OCI-LY1 (cell line): ENCODE results near the gene DLX1.
A peak's percentile ranks its signal among the peaks of the same experiment; 100 is the strongest.

Source experiments
- H2AFZ ChIP-seq: fragments of 200-600 bp; sonication (generic), shearing (Covaris generic); 2 replicates; pipeline ENCODE4 v1.6.0; 2014; ENCODE audit warnings: antibody characterized with exemption, mild to moderate bottlenecking, low read length
- H3F3A ChIP-seq: fragments of 200-600 bp; sonication (generic), shearing (Covaris generic); 2 replicates; pipeline ENCODE4 v1.6.0; 2014; ENCODE audit warnings: mild to moderate bottlenecking, antibody characterized with exemption, low read length, moderate library complexity; ENCODE audit not compliant: insufficient read depth
- H3K27ac ChIP-seq: fragments of 200-600 bp; sonication (generic); 2 replicates; pipeline ENCODE4 v1.5.1; 2014; ENCODE audit warnings: low read length, mixed run types, mild to moderate bottlenecking, low read depth; ENCODE audit not compliant: poor library complexity, severe bottlenecking
- H3K27me3 ChIP-seq: fragments of 200-600 bp; sonication (generic); 2 replicates; pipeline ENCODE4 v1.6.0; 2014; ENCODE audit warnings: antibody characterized with exemption, mild to moderate bottlenecking, low read length, moderate library complexity; ENCODE audit not compliant: insufficient read depth
- H3K36me3 ChIP-seq: fragments of 200-600 bp; sonication (generic); 2 replicates; pipeline ENCODE4 v1.6.1; 2014; ENCODE audit warnings: mild to moderate bottlenecking, antibody characterized with exemption, low read length, moderate library complexity, mixed read lengths; ENCODE audit not compliant: insufficient read depth
- H3K4me1 ChIP-seq: fragments of 200-600 bp; sonication (generic); 2 replicates; pipeline ENCODE4 v1.5.1; 2014; ENCODE audit warnings: mild to moderate bottlenecking, low read length, moderate library complexity; ENCODE audit not compliant: insufficient read depth, severe bottlenecking
- H3K4me2 ChIP-seq: fragments of 200-600 bp; sonication (generic), shearing (Covaris generic); 2 replicates; pipeline ENCODE4 v1.6.1; 2014; ENCODE audit warnings: low read length
- H3K4me3 ChIP-seq: fragments of 200-600 bp; sonication (generic); 2 replicates; pipeline ENCODE4 v1.5.1; 2014; ENCODE audit warnings: low read length, low read depth, mild to moderate bottlenecking, mixed read lengths; ENCODE audit not compliant: poor library complexity, severe bottlenecking
- H3K79me2 ChIP-seq: fragments of 200-600 bp; shearing (Covaris generic); 2 replicates; pipeline ENCODE4 v1.6.1; 2016; ENCODE audit warnings: mixed run types, low read length, mixed read lengths; ENCODE audit not compliant: insufficient read depth
- H3K9ac ChIP-seq: fragments of 200-600 bp; sonication (generic), shearing (Covaris generic); 2 replicates; pipeline ENCODE4 v1.6.1; 2014; ENCODE audit warnings: mild to moderate bottlenecking, low read length, mixed read lengths
- H3K9me2 ChIP-seq: fragments of 200-600 bp; sonication (generic), shearing (Covaris generic); 2 replicates; pipeline ENCODE4 v1.6.1; 2014; ENCODE audit warnings: low read depth, mild to moderate bottlenecking, low read length, mixed read lengths
- H3K9me3 ChIP-seq: fragments of 200-600 bp; shearing (Covaris generic); 2 replicates; pipeline ENCODE4 v1.6.1; 2014; ENCODE audit warnings: low read length, mixed read lengths
- H4K20me1 ChIP-seq: fragments of 200-600 bp; sonication (generic), shearing (Covaris generic); 2 replicates; pipeline ENCODE4 v1.6.0; 2016; ENCODE audit warnings: mild to moderate bottlenecking, low read length; ENCODE audit not compliant: insufficient read depth
- EZH2 ChIP-seq: fragments of 200-600 bp; sonication (generic), shearing (Covaris generic); IDR thresholded peaks from 2 replicates; pipeline ENCODE4 v1.8.0; 2017; ENCODE audit warnings: borderline replicate concordance, mixed run types, mild to moderate bottlenecking, antibody characterized with exemption, low read length, moderate library complexity, mixed read lengths
- TF ChIP-seq, protein P1 (sequence below): fragments of 200-600 bp; sonication (generic), shearing (Covaris generic); IDR thresholded peaks from 2 replicates; pipeline ENCODE4 v1.5.1; 2017; ENCODE audit warnings: mild to moderate bottlenecking, antibody characterized with exemption, low read length, moderate library complexity, mixed read lengths

The DLX1 gene

DNA sequence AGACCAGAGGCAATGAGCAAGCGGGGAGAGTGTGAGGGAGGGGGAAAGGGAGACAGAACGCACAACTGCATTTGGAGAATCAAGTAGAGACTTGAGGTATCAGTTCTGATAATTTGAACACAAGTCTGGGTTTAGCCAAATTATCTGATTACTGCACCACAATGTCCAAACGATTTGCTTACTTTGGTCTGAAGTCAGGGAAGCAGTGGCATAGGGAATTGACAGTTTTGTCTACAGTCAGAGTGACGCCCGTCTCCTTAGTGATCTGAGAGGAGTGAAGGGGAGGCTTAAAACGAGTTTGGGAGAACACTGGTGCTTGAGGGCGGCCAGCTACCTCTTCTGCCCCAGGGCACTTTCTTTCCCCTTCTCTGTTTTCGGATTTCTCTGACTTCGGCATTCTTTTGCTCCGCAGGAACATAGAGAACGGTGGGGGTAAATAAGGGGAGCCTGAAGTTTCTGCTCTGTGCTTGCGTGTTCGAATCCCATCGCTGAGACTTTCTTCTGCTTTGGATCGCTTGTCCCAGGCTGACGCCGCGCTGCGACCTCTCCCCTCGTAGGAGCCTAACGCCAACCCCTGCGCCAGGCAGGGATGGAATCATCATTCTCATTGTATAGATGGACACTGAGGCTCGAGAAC lies 20.3 kb downstream of the DLX1 start:
- no peaks in the 10 kb centered on the region for H3K79me2 ChIP-seq
- TF ChIP-seq, protein P1, sequence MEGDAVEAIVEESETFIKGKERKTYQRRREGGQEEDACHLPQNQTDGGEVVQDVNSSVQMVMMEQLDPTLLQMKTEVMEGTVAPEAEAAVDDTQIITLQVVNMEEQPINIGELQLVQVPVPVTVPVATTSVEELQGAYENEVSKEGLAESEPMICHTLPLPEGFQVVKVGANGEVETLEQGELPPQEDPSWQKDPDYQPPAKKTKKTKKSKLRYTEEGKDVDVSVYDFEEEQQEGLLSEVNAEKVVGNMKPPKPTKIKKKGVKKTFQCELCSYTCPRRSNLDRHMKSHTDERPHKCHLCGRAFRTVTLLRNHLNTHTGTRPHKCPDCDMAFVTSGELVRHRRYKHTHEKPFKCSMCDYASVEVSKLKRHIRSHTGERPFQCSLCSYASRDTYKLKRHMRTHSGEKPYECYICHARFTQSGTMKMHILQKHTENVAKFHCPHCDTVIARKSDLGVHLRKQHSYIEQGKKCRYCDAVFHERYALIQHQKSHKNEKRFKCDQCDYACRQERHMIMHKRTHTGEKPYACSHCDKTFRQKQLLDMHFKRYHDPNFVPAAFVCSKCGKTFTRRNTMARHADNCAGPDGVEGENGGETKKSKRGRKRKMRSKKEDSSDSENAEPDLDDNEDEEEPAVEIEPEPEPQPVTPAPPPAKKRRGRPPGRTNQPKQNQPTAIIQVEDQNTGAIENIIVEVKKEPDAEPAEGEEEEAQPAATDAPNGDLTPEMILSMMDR = no peak
- no peak for TF ChIP-seq EZH2

GRCh38 chr2:172106108-172106961 lies 21.0 kb downstream of the DLX1 start:
- TF ChIP-seq EZH2 = no peak
- TF ChIP-seq, protein P1 = peak; percentile 63
- Histone ChIP-seq H3K27ac (no peak overlapping the region), H3K36me3 (no peaks in the 10 kb centered on the region), H3F3A (0 out of 2 replicates have a peak, but pooled peaks cover 2% of the 10 kb centered on the region), H3K79me2 (no peaks in the 10 kb centered on the region), H3K9me3 (no peaks in the 10 kb centered on the region), H3K27me3 (no peaks in the 10 kb centered on the region), H3K4me1 (peaks cover 28% of the 10 kb centered on the region), H2AFZ (no peak overlapping the region), H3K9ac (no peak overlapping the region), H3K4me2 (peak overlapping the region; percentile 46; the same call in 1 of the 2 replicates), H3K9me2 (no peaks in the 10 kb centered on the region), H4K20me1 (no peaks in the 10 kb centered on the region), H3K4me3 (peak overlapping the region; percentile 29)

More for the DNA sequence above, 20.3 kb downstream of the DLX1 start:
- no peaks in the 10 kb centered on the region for H3K9me3 ChIP-seq
- H3K4me1 ChIP-seq = peaks cover 35% of the 10 kb centered on the region
- no peaks in the 10 kb centered on the region for H4K20me1 ChIP-seq
- no peak overlapping the region for H3K27ac ChIP-seq
- 0 out of 2 replicates have a peak, but pooled peaks cover 2% of the 10 kb centered on the region for H3F3A ChIP-seq
- no peak overlapping the region for H2AFZ ChIP-seq
- H3K9ac ChIP-seq = no peak overlapping the region
- H3K27me3 ChIP-seq = no peaks in the 10 kb centered on the region
- no peak overlapping the region for H3K4me2 ChIP-seq
- H3K36me3 ChIP-seq = no peaks in the 10 kb centered on the region
- H3K4me3 ChIP-seq = no peak overlapping the region
- H3K9me2 ChIP-seq = no peaks in the 10 kb centered on the region

GRCh38 chr2:172107690-172108586 lies 22.6 kb downstream of the DLX1 start:
- H3K4me2 ChIP-seq = no peak overlapping the region
- H3K27me3 ChIP-seq = no peaks in the 10 kb centered on the region
- H3K4me3 ChIP-seq = no peak overlapping the region
- H3K9me2 ChIP-seq = no peaks in the 10 kb centered on the region
- H2AFZ ChIP-seq = no peak overlapping the region
- peaks cover 17% of the 10 kb centered on the region for H3K4me1 ChIP-seq
- H3K36me3 ChIP-seq = no peaks in the 10 kb centered on the region
- H3K9me3 ChIP-seq = no peaks in the 10 kb centered on the region
- H3K27ac ChIP-seq = no peak overlapping the region
- no peaks in the 10 kb centered on the region for H4K20me1 ChIP-seq
- H3F3A ChIP-seq = 0 out of 2 replicates have a peak, but pooled peaks cover 2% of the 10 kb centered on the region
- H3K79me2 ChIP-seq = no peaks in the 10 kb centered on the region
- no peak overlapping the region for H3K9ac ChIP-seq
- TF ChIP-seq, protein P1 = no peak
- TF ChIP-seq EZH2 = no peak
